D721Med (cell line): ENCODE measurements around the gene TSNAX.
A peak's percentile ranks its signal among the peaks of the same experiment; 100 is the strongest.
"Not testable (repeated sequence)": the region's sequence is repeated elsewhere in the genome, so short reads cannot be mapped to it uniquely, and the experiment has no call there.

ENCODE experiments used
- DNase-seq: peaks from one replicate; pipeline ENCODE4 v3.0.0; 2011; ENCODE audit warnings: low spot score; ENCODE audit not compliant: insufficient read length
- FAIRE-seq: peaks from 2 replicates; lab custom pipeline; 2011; peaks lifted over from hg19 to GRCh38; lab: Jason Lieb, UNC
- TF ChIP-seq, protein P1 (sequence below): IDR thresholded peaks from 2 replicates; pipeline ENCODE4 v1.5.1; 2012; ENCODE audit warnings: mild to moderate bottlenecking, control low read depth; ENCODE audit not compliant: insufficient read depth; ENCODE audit errors: missing control alignments

The TSNAX gene

DNA sequence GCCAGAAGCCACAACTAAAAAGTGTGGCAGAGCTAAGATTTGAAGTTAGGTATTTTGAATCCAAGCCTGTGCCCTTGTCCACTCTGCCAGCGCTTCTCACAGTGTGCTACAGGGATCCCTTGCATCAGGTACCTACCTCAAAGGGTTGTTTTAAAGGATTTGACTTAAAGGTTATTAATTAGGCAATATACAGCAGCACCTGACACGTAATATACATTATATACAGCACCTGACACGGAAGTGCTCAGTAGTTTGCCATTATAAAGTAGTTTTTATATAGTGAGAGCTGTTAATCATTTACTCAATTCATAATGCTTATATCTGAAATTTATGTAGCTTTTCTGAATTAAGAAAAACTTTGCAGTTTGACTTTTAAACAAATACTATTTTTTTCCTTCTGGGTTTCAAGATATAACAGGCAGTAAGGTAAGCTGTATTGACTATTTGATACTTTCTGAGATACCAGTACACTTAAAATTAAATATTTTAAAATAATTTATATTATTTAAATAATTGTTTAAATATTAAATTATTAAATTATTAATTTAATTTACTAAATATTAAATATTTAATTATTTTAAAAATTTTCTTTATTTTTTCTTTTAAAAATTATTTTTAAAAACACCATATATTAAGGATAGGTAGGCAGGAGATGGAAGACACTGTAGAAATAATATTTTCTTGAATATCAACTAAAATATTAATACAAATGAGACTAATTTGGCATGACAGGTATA is 33.3 kb downstream of the TSNAX start:
- TF ChIP-seq, protein P1, sequence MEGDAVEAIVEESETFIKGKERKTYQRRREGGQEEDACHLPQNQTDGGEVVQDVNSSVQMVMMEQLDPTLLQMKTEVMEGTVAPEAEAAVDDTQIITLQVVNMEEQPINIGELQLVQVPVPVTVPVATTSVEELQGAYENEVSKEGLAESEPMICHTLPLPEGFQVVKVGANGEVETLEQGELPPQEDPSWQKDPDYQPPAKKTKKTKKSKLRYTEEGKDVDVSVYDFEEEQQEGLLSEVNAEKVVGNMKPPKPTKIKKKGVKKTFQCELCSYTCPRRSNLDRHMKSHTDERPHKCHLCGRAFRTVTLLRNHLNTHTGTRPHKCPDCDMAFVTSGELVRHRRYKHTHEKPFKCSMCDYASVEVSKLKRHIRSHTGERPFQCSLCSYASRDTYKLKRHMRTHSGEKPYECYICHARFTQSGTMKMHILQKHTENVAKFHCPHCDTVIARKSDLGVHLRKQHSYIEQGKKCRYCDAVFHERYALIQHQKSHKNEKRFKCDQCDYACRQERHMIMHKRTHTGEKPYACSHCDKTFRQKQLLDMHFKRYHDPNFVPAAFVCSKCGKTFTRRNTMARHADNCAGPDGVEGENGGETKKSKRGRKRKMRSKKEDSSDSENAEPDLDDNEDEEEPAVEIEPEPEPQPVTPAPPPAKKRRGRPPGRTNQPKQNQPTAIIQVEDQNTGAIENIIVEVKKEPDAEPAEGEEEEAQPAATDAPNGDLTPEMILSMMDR, result no peak
- FAIRE-seq (no peak), DNase-seq (no peak)

DNA sequence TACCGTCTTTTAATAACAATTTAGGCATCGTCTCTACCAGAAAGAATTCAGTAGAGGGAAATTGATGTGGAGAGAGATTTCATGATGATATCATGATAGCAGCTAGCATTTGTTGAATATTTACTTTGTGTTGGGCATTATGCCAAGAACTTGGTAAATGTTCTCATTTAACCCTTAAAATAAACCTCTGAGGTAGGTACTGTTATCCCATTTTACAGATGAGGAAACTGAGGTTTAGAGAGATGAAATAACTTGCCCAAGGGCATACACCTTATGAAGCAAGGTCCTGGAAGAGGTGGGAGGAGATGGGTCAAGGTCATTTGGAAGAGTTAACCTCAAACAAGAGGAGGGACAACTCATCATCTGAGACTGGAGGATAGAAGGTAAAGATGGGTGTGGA is 34.8 kb downstream of the TSNAX start:
- TF ChIP-seq, protein P1, result no peak
- FAIRE-seq (peak; percentile 73), DNase-seq (no peak)

DNA sequence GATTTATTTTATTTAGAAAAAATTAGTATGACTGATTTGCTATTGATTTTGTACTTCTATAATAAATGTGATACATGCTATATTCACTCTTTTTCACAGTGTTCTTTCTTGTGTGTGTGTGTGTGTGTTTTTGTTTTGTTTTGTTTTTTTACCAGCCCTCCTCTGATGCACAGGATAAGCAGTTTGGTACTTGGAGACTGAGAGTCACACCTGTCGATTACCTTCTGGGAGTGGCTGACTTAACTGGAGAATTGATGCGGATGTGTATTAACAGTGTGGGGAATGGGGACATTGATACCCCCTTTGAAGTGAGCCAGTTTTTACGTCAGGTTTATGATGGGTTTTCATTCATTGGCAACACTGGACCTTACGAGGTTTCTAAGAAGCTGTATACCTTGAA is 35.9 kb downstream of the TSNAX start:
- TF ChIP-seq, protein P1, result no peak
- peak; percentile 41 for FAIRE-seq

GRCh38 chr1:231566496-231566895 is 38.0 kb downstream of the TSNAX start:
- no peak for FAIRE-seq
- TF ChIP-seq, protein P1, result no peak
- DNase-seq, result no peak

More for the DNA sequence above, 35.9 kb downstream of the TSNAX start:
- no peak for DNase-seq

GRCh38 chr1:231570262-231570661 is 41.8 kb downstream of the TSNAX start:
- DNase-seq, FAIRE-seq: not testable (repeated sequence)

GRCh38 chr1:231571904-231572303 is 43.4 kb downstream of the TSNAX start:
- TF ChIP-seq, protein P1, result no peak
- no peak for DNase-seq
- FAIRE-seq, result no peak

- FAIRE-seq (no peak), DNase-seq (no peak)
- TF ChIP-seq, protein P1, result no peak
Measured at GRCh38 chr1:231575472-231575871, 47.0 kb downstream of the TSNAX start.
